ENCODE results near the gene CCM2. TPM values are rescaled to one million over a fixed set of nuclear protein-coding genes. Genes with fewer than 3 reads are reported as not detected.

The CCM2 gene
- total and polyA plus RNA-seq, 2 experiments from 2014 or later: 24.9 to 40.1 TPM

DNA sequence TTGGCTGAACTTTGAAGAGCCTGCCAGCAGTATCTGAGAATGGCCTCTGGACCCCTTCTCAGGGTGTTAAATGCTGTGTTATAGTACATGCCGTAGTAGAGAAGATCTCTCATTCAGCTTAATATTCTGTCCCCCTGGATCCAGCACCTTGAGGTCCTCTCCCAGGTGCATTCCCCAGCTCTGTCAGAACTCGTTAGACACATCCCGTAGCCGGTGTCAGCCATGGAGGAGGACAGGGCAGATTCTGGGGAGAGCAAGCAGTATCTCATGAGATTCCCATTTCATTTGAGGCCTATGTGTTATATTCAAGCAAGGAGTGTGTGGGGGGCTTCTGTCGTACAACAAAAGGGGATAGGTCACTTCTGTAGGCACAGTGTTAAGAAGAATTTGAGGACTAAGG lies 53.9 kb downstream of the CCM2 start:
- Histone ChIP-seq H3K4me3 (no peak overlapping the region), H3K4me2 (no peak overlapping the region), H3K27ac (ENCODE audit: low read depth) (no peak overlapping the region), H3K36me3 (ENCODE audit: insufficient read depth) (no peaks in the 10 kb centered on the region), H3K79me2 (replicated peaks; ENCODE audit: insufficient read depth) (no peaks in the 10 kb centered on the region), H3F3A (replicated peaks; ENCODE audit: low read depth) (no peaks in the 10 kb centered on the region), H3K27me3 (ENCODE audit: insufficient read depth) (no peaks in the 10 kb centered on the region), H2AFZ (no peak overlapping the region), H3K9me2 (ENCODE audit: insufficient read depth) (no peaks in the 10 kb centered on the region), H3K4me1 (ENCODE audit: insufficient read depth) (no peaks in the 10 kb centered on the region), H4K20me1 (replicated peaks; ENCODE audit: insufficient read depth) (peaks cover 6% of the 10 kb centered on the region; the same call in 1 of the 2 replicates)
- no peaks in the 10 kb centered on the region for H3K4me1 Mint-ChIP-seq
- H3K27ac Mint-ChIP-seq: no peak overlapping the region
- H3K9me3 Mint-ChIP-seq: no peaks in the 10 kb centered on the region
- no peak overlapping the region for H3K4me3 Mint-ChIP-seq
- TF ChIP-seq JUNB (IDR thresholded peaks at IDR 0.05; ENCODE audit: unreplicated experiment): no peak
- no peak for TF ChIP-seq EZH2phosphoT487 (IDR thresholded peaks at IDR 0.05; ENCODE audit: unreplicated experiment)
- TF ChIP-seq NANOG (IDR thresholded peaks at IDR 0.05; ENCODE audit: borderline replicate concordance): no peak
- no peak for TF ChIP-seq CREB1 (CRISPR knock-in tag; IDR thresholded peaks at IDR 0.05; ENCODE audit: low read depth)
- TF ChIP-seq EZH2 (IDR thresholded peaks at IDR 0.05; ENCODE audit: low read depth, unreplicated experiment): no peak
- no peak for TF ChIP-seq ZNF331 (CRISPR knock-in tag; IDR thresholded peaks at IDR 0.05; ENCODE audit: low read depth)
- no peak for TF ChIP-seq ETS1 (IDR thresholded peaks at IDR 0.05)
- TF ChIP-seq, protein P1, sequence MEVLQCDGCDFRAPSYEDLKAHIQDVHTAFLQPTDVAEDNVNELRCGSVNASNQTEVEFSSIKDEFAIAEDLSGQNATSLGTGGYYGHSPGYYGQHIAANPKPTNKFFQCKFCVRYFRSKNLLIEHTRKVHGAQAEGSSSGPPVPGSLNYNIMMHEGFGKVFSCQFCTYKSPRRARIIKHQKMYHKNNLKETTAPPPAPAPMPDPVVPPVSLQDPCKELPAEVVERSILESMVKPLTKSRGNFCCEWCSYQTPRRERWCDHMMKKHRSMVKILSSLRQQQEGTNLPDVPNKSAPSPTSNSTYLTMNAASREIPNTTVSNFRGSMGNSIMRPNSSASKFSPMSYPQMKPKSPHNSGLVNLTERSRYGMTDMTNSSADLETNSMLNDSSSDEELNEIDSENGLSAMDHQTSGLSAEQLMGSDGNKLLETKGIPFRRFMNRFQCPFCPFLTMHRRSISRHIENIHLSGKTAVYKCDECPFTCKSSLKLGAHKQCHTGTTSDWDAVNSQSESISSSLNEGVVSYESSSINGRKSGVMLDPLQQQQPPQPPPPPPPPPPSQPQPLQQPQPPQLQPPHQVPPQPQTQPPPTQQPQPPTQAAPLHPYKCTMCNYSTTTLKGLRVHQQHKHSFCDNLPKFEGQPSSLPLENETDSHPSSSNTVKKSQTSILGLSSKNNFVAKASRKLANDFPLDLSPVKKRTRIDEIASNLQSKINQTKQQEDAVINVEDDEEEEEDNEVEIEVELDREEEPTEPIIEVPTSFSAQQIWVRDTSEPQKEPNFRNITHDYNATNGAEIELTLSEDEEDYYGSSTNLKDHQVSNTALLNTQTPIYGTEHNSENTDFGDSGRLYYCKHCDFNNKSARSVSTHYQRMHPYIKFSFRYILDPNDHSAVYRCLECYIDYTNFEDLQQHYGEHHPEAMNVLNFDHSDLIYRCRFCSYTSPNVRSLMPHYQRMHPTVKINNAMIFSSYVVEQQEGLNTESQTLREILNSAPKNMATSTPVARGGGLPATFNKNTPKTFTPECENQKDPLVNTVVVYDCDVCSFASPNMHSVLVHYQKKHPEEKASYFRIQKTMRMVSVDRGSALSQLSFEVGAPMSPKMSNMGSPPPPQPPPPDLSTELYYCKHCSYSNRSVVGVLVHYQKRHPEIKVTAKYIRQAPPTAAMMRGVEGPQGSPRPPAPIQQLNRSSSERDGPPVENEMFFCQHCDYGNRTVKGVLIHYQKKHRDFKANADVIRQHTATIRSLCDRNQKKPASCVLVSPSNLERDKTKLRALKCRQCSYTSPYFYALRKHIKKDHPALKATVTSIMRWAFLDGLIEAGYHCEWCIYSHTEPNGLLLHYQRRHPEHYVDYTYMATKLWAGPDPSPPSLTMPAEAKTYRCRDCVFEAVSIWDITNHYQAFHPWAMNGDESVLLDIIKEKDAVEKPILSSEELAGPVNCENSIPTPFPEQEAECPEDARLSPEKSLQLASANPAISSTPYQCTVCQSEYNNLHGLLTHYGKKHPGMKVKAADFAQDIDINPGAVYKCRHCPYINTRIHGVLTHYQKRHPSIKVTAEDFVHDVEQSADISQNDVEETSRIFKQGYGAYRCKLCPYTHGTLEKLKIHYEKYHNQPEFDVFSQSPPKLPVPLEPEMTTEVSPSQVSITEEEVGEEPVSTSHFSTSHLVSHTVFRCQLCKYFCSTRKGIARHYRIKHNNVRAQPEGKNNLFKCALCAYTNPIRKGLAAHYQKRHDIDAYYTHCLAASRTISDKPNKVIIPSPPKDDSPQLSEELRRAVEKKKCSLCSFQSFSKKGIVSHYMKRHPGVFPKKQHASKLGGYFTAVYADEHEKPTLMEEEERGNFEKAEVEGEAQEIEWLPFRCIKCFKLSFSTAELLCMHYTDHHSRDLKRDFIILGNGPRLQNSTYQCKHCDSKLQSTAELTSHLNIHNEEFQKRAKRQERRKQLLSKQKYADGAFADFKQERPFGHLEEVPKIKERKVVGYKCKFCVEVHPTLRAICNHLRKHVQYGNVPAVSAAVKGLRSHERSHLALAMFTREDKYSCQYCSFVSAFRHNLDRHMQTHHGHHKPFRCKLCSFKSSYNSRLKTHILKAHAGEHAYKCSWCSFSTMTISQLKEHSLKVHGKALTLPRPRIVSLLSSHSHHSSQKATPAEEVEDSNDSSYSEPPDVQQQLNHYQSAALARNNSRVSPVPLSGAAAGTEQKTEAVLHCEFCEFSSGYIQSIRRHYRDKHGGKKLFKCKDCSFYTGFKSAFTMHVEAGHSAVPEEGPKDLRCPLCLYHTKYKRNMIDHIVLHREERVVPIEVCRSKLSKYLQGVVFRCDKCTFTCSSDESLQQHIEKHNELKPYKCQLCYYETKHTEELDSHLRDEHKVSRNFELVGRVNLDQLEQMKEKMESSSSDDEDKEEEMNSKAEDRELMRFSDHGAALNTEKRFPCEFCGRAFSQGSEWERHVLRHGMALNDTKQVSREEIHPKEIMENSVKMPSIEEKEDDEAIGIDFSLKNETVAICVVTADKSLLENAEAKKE (CRISPR knock-in tag; IDR thresholded peaks at IDR 0.05): no peak
- TF ChIP-seq, protein P2, sequence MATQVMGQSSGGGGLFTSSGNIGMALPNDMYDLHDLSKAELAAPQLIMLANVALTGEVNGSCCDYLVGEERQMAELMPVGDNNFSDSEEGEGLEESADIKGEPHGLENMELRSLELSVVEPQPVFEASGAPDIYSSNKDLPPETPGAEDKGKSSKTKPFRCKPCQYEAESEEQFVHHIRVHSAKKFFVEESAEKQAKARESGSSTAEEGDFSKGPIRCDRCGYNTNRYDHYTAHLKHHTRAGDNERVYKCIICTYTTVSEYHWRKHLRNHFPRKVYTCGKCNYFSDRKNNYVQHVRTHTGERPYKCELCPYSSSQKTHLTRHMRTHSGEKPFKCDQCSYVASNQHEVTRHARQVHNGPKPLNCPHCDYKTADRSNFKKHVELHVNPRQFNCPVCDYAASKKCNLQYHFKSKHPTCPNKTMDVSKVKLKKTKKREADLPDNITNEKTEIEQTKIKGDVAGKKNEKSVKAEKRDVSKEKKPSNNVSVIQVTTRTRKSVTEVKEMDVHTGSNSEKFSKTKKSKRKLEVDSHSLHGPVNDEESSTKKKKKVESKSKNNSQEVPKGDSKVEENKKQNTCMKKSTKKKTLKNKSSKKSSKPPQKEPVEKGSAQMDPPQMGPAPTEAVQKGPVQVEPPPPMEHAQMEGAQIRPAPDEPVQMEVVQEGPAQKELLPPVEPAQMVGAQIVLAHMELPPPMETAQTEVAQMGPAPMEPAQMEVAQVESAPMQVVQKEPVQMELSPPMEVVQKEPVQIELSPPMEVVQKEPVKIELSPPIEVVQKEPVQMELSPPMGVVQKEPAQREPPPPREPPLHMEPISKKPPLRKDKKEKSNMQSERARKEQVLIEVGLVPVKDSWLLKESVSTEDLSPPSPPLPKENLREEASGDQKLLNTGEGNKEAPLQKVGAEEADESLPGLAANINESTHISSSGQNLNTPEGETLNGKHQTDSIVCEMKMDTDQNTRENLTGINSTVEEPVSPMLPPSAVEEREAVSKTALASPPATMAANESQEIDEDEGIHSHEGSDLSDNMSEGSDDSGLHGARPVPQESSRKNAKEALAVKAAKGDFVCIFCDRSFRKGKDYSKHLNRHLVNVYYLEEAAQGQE (IDR thresholded peaks at IDR 0.05; ENCODE audit: unreplicated experiment): no peak
- TF ChIP-seq STAT1 (IDR thresholded peaks at IDR 0.05; ENCODE audit: unreplicated experiment): no peak
- no peak for TF ChIP-seq POLR2AphosphoS5 (IDR thresholded peaks at IDR 0.05; ENCODE audit: low read depth)
- TF ChIP-seq ZNF114 (CRISPR knock-in tag; IDR thresholded peaks at IDR 0.05): no peak
- no peak for TF ChIP-seq CTCF (conservative IDR thresholded peaks at IDR 0.05; ENCODE audit: low read depth in 2 of 2)
- peaks cover 3% of the 10 kb centered on the region for H3K27me3 Mint-ChIP-seq (ENCODE audit: insufficient read depth, low read depth, poor library complexity)
- no peak for DNase-seq (ENCODE audit: low spot score)
- peaks cover 6% of the 10 kb centered on the region; the same call in 2 of the 3 replicates for H3K36me3 Mint-ChIP-seq (ENCODE audit: low read depth)
- ATAC-seq: no peak

Data from GM23338 (cell line).